Measurements from ENCODE around the gene WNT5A. TPM values are rescaled to one million over a fixed set of nuclear protein-coding genes. Genes with fewer than 3 reads are reported as not detected.

Gene WNT5A
- polyA plus RNA-seq, 1 experiment, result 203 TPM

- POLR2A ChIA-PET, result no interaction called here
- Histone ChIP-seq H3K9me3 (ENCODE audit: control insufficient read depth, insufficient read depth, low read length) (no peaks in the 10 kb centered on the region; the same call in 1 of the 2 replicates), H3K27ac (ENCODE audit: low read depth, low read length) (no peak overlapping the region), H3K4me3 (ENCODE audit: low read depth, low read length) (no peak overlapping the region), H3K27me3 (ENCODE audit: control insufficient read depth, insufficient read depth, low read length) (no peaks in the 10 kb centered on the region)
- TF ChIP-seq CTCF (IDR thresholded peaks at IDR 0.05; ENCODE audit: low read depth, low read length), result no peak
- DNase-seq (ENCODE audit: low read depth, low spot score), result no peak
- CTCF ChIA-PET, result no interaction called here
These were observed 4.2 kb upstream of the WNT5A start for GRCh38 chr3:55491296-55491816.

GRCh38 chr3:55490276-55490913, 3.3 kb upstream of the WNT5A start:
- no peak overlapping the region for H3K27ac ChIP-seq (ENCODE audit: low read depth, low read length)
- DNase-seq (ENCODE audit: low read depth, low spot score), result no peak
- no peak overlapping the region; the same call in 1 of the 2 replicates for H3K4me3 ChIP-seq (ENCODE audit: low read depth, low read length)
- CTCF ChIA-PET, result no interaction called here
- H3K27me3 ChIP-seq (ENCODE audit: control insufficient read depth, insufficient read depth, low read length), result no peaks in the 10 kb centered on the region
- no peaks in the 10 kb centered on the region; the same call in 1 of the 2 replicates for H3K9me3 ChIP-seq (ENCODE audit: control insufficient read depth, insufficient read depth, low read length)
- POLR2A ChIA-PET, result no interaction called here
- no peak for TF ChIP-seq CTCF (IDR thresholded peaks at IDR 0.05; ENCODE audit: low read depth, low read length)

GRCh38 chr3:55489798-55490132, 2.7 kb upstream of the WNT5A start:
- CTCF ChIA-PET, result no interaction called here
- TF ChIP-seq CTCF (IDR thresholded peaks at IDR 0.05; ENCODE audit: low read depth, low read length), result no peak
- H3K27me3 ChIP-seq (ENCODE audit: control insufficient read depth, insufficient read depth, low read length), result no peaks in the 10 kb centered on the region
- H3K9me3 ChIP-seq (ENCODE audit: control insufficient read depth, insufficient read depth, low read length), result no peaks in the 10 kb centered on the region; the same call in 1 of the 2 replicates
- POLR2A ChIA-PET, result no interaction called here
- DNase-seq (ENCODE audit: low read depth, low spot score), result no peak
- H3K4me3 ChIP-seq (ENCODE audit: low read depth, low read length), result peak overlapping the region; percentile 98
- H3K27ac ChIP-seq (ENCODE audit: low read depth, low read length), result no peak overlapping the region

GRCh38 chr3:55488398-55489055, 1.4 kb upstream of the WNT5A start:
- peak overlapping the region; percentile 98 for H3K4me3 ChIP-seq (ENCODE audit: low read depth, low read length)
- H3K27me3 ChIP-seq (ENCODE audit: control insufficient read depth, insufficient read depth, low read length), result no peaks in the 10 kb centered on the region
- H3K27ac ChIP-seq (ENCODE audit: low read depth, low read length), result peak overlapping the region; percentile 97
- ChIA-PET POLR2A (interaction anchor here (0.5 to 0.7 kb wide), 4 partner anchors 73 to 1528 kb away, joined by 3 to 10 read pairs (median 4); no protein-coding TSS in a partner anchor), CTCF (interaction anchor here (3.1 kb wide), 1 partner anchor 234 kb away, joined by 31 read pairs; no protein-coding TSS in a partner anchor)
- H3K9me3 ChIP-seq (ENCODE audit: control insufficient read depth, insufficient read depth, low read length), result no peaks in the 10 kb centered on the region; the same call in 1 of the 2 replicates
- DNase-seq (ENCODE audit: low read depth, low spot score), result peak; percentile 81
- no peak for TF ChIP-seq CTCF (IDR thresholded peaks at IDR 0.05; ENCODE audit: low read depth, low read length)

Data from AG04450 (cell line).